Measurements from ENCODE around the gene ANP32E. TPM values are rescaled to one million over a fixed set of nuclear protein-coding genes. Genes with fewer than 3 reads are reported as not detected.
"Not testable (repeated sequence)": the region's sequence is repeated elsewhere in the genome, so short reads cannot be mapped to it uniquely, and the experiment has no call there.

ANP32E gene
- total and polyA plus RNA-seq, 12 donors = 17.3 to 58.2 (median 40.6) TPM

GRCh38 chr1:150234566-150235293 is 1.2 kb downstream of the ANP32E start:
- peak; percentile 82 to 84 for DNase-seq
- 0% methylated on average over 78 of the region's 78 CpGs for WGBS, 2 donors
- peak; percentile 59 to 75 (median 68) for ATAC-seq
- intact Hi-C loops (cut with DNase I) = loop anchor here in 2 of 10 donors (2.0 to 5.0 kb wide), 2 partner anchors 20 to 38 kb away; partner anchors contain the start of gene C1orf54 (in 1 of the 2)
- Histone ChIP-seq H3K4me3 (peak overlapping the region; percentile 80 to 97 (median 90)), H3K36me3 (peaks cover 0 to 20% (median 0%) of the 10 kb centered on the region in 9 donors), H3K27ac (peak overlapping the region; percentile 87 to 100 (median 98)), H3K9me3 (no peaks in the 10 kb centered on the region), H3K27me3 (no peaks in the 10 kb centered on the region), H3K4me1 (peaks cover 0 to 20% (median 15%) of the 10 kb centered on the region in 9 donors)
- no peak for TF ChIP-seq CTCF (IDR thresholded peaks at IDR 0.05)

GRCh38 chr1:150234309-150234565 is 1.7 kb downstream of the ANP32E start:
- Histone ChIP-seq H3K4me1 (peaks cover 0 to 20% (median 15%) of the 10 kb centered on the region in 9 donors), H3K27ac (peak overlapping the region; percentile 87 to 100 (median 98)), H3K27me3 (no peaks in the 10 kb centered on the region), H3K9me3 (no peaks in the 10 kb centered on the region), H3K4me3 (peak overlapping the region; percentile 80 to 97 (median 90)), H3K36me3 (peaks cover 0 to 25% (median 0%) of the 10 kb centered on the region in 9 donors)
- intact Hi-C loops (cut with DNase I) = loop anchor here in 1 of 10 donors (2.0 kb wide), 1 partner anchor 19 kb away; no protein-coding TSS in a partner anchor
- ATAC-seq (peak in 4 of 8 donors; percentile 2 to 19 (median 8)), DNase-seq (no peak)
- WGBS, 2 donors = 0% methylated on average over 9 of the region's 9 CpGs
- no peak for TF ChIP-seq CTCF (IDR thresholded peaks at IDR 0.05)

DNA sequence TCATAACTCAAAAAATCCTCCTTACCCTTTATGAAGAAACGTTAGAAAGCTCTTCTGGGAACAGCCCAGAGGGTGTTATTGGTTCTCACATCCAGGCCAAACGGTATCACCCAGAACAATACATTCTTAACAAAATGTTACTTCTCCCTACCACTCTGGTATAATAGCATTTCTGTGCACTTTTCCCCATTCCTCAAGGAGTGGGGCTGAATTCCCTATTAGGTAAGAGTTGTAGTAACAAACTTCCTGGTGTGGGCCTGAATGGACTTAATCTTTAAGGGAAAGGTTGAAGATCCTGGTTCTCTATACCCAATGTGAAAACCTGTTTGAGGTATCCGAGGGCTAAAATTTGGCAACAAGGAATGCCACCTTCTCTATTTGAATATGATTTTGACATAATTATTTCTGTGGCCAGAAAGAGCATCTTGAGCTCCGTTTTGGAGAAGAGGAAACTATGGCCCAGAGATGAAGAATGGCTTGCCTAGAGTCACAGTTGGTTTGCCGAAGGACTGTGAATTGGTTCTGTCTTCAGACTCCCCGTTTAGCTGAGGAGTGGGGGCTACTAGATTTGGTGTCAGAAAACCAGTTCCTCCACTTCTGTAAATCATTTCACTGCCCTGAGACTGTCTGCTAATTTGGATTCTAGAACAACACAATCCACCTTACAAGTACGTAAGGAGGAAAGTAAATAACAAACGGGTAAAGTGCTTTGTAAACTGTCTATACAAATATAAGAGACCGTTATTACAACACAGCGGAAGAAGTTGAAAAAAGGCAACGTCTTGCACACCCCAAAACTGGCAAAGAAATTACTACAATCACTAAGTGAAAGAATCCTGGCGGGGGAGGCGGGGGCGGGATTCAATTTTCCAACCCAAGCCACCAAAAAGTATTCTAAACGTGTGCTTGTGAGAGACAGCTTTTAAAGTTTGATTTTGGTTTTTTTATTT is 2.3 kb downstream of the ANP32E start:
- H3K27ac ChIP-seq = peak overlapping the region in 9 of 10 donors; percentile 95 to 100 (median 99)
- peaks cover 0 to 20% (median 15%) of the 10 kb centered on the region in 9 donors for H3K4me1 ChIP-seq
- intact Hi-C loops (cut with DNase I) = loop anchor here in 1 of 10 donors (2.0 kb wide), 1 partner anchor 19 kb away; no protein-coding TSS in a partner anchor
- no peak for DNase-seq
- WGBS, 2 donors = 13% methylated on average over 15 of the region's 15 CpGs
- no peaks in the 10 kb centered on the region for H3K9me3 ChIP-seq
- peaks cover 0 to 31% (median 2%) of the 10 kb centered on the region in 9 donors for H3K36me3 ChIP-seq
- peak overlapping the region; percentile 80 to 97 (median 90) for H3K4me3 ChIP-seq
- no peak for ATAC-seq
- no peak for TF ChIP-seq CTCF (IDR thresholded peaks at IDR 0.05)
- no peaks in the 10 kb centered on the region for H3K27me3 ChIP-seq

- WGBS, 2 donors = 95% methylated on average over 10 of the region's 10 CpGs
- DNase-seq; intact Hi-C loops (cut with DNase I); H3K27me3 ChIP-seq; ATAC-seq; H3K9me3 ChIP-seq; H3K4me3 ChIP-seq: not testable (repeated sequence)
- H3K4me1 ChIP-seq = peaks cover 0 to 20% (median 15%) of the 10 kb centered on the region in 9 donors
- H3K27ac ChIP-seq = peak overlapping the region in 5 of 10 donors; percentile 95 to 100 (median 99)
- peaks cover 0 to 38% (median 7%) of the 10 kb centered on the region in 9 donors for H3K36me3 ChIP-seq
Observed at GRCh38 chr1:150232921-150233320, 3.0 kb downstream of the ANP32E start.

GRCh38 chr1:150228246-150228645 is 7.7 kb downstream of the ANP32E start:
- H3K4me3 ChIP-seq; intact Hi-C loops (cut with DNase I); H3K27ac ChIP-seq; DNase-seq; H3K27me3 ChIP-seq; ATAC-seq; H3K9me3 ChIP-seq: not testable (repeated sequence)
- WGBS, 2 donors = 97 to 98% methylated on average over 10 of the region's 10 CpGs
- Histone ChIP-seq H3K4me1 (peaks cover 0 to 14% (median 1%) of the 10 kb centered on the region in 9 donors), H3K36me3 (peaks cover 0 to 85% (median 36%) of the 10 kb centered on the region in 9 donors)

All from heart right ventricle (tissue), 16 donors.